Neutrophil (primary cell): Measurements from ENCODE around the gene LRRC27.
"Not testable (repeated sequence)": the region's sequence is repeated elsewhere in the genome, so short reads cannot be mapped to it uniquely, and the experiment has no call there.

Source experiments
- H3K27ac ChIP-seq: fragments of 200-600 bp; sonication (generic); 2 replicates; pipeline ENCODE4 v1.5.1; 2016; ENCODE audit warnings: mild to moderate bottlenecking, moderate library complexity
- H3K27me3 ChIP-seq: fragments of 200-600 bp; sonication (generic); 2 replicates; pipeline ENCODE4 v1.6.0; 2016; ENCODE audit warnings: mild to moderate bottlenecking
- H3K36me3 ChIP-seq: fragments of 200-600 bp; sonication (generic); 2 replicates; pipeline ENCODE4 v1.5.1; 2017
- H3K4me1 ChIP-seq, 2 experiments: fragments of 200-600 bp in 1 of 2; sonication (generic) in 1 of 2; 1 replicate in 1 of 2; 2 replicates in 1 of 2; pipeline versions ENCODE4 v1.5.1 to v1.6.1; 2013 to 2016; ENCODE audit warnings: low read depth in 1 of 2, low read length in 1 of 2, mild to moderate bottlenecking in 1 of 2, moderate library complexity in 1 of 2; ENCODE audit not compliant: control insufficient read depth in 1 of 2, insufficient read depth in 1 of 2
- H3K4me3 ChIP-seq, 2 experiments: fragments of 200-600 bp in 1 of 2; sonication (generic) in 1 of 2; 1 replicate in 1 of 2; 2 replicates in 1 of 2; pipeline ENCODE4 v1.5.1; 2013 to 2016; ENCODE audit warnings: low read depth in 1 of 2, low read length in 1 of 2, mild to moderate bottlenecking in 1 of 2, moderate library complexity in 1 of 2
- H3K9me3 ChIP-seq: fragments of 200-600 bp; sonication (generic); 2 replicates; pipeline ENCODE4 v1.5.1; 2016
- CTCF ChIP-seq: fragments of 200-600 bp; sonication (generic); IDR thresholded peaks from 2 replicates; pipeline ENCODE4 v1.5.1; 2016; ENCODE audit warnings: antibody characterized with exemption

LRRC27 gene

GRCh38 chr10:132291826-132292225, 40.2 kb upstream of the LRRC27 start:
- no peak overlapping the region for H3K27ac ChIP-seq
- H3K27me3 ChIP-seq, result peaks cover 28% of the 10 kb centered on the region
- no peaks in the 10 kb centered on the region for H3K9me3 ChIP-seq
- H3K4me1 ChIP-seq, result no peaks in the 10 kb centered on the region
- TF ChIP-seq CTCF, result no peak
- no peaks in the 10 kb centered on the region for H3K36me3 ChIP-seq
- H3K4me3 ChIP-seq, result no peak overlapping the region

GRCh38 chr10:132292287-132293200, 39.4 kb upstream of the LRRC27 start:
- H3K27me3 ChIP-seq, result peaks cover 35% of the 10 kb centered on the region
- no peaks in the 10 kb centered on the region for H3K36me3 ChIP-seq
- no peaks in the 10 kb centered on the region for H3K4me1 ChIP-seq
- TF ChIP-seq CTCF, result no peak
- no peaks in the 10 kb centered on the region for H3K9me3 ChIP-seq
- H3K4me3 ChIP-seq, result no peak overlapping the region
- no peak overlapping the region for H3K27ac ChIP-seq

GRCh38 chr10:132293201-132293812, 38.7 kb upstream of the LRRC27 start:
- no peaks in the 10 kb centered on the region for H3K36me3 ChIP-seq
- H3K4me1 ChIP-seq, result no peaks in the 10 kb centered on the region
- H3K4me3 ChIP-seq, result no peak overlapping the region
- no peak for TF ChIP-seq CTCF
- H3K27me3 ChIP-seq, result peaks cover 37% of the 10 kb centered on the region
- H3K9me3 ChIP-seq, result no peaks in the 10 kb centered on the region
- H3K27ac ChIP-seq, result no peak overlapping the region

GRCh38 chr10:132293813-132294520, 38.0 kb upstream of the LRRC27 start:
- no peaks in the 10 kb centered on the region for H3K9me3 ChIP-seq
- no peaks in the 10 kb centered on the region for H3K36me3 ChIP-seq
- no peak for TF ChIP-seq CTCF
- H3K4me1 ChIP-seq, result no peaks in the 10 kb centered on the region
- no peak overlapping the region for H3K27ac ChIP-seq
- no peak overlapping the region for H3K4me3 ChIP-seq
- H3K27me3 ChIP-seq, result peaks cover 37% of the 10 kb centered on the region

- Histone ChIP-seq H3K4me1 (no peaks in the 10 kb centered on the region), H3K9me3 (no peaks in the 10 kb centered on the region), H3K36me3 (no peaks in the 10 kb centered on the region), H3K4me3 (no peak overlapping the region), H3K27me3 (peaks cover 41% of the 10 kb centered on the region), H3K27ac (no peak overlapping the region)
- TF ChIP-seq CTCF, result no peak
Observed at GRCh38 chr10:132294561-132295318, 37.3 kb upstream of the LRRC27 start.

GRCh38 chr10:132295481-132295880, 36.5 kb upstream of the LRRC27 start:
- H3K36me3 ChIP-seq, H3K4me3 ChIP-seq, H3K27ac ChIP-seq, H3K4me1 ChIP-seq, H3K9me3 ChIP-seq: not testable (repeated sequence)
- H3K27me3 ChIP-seq, result peaks cover 41% of the 10 kb centered on the region
